GM21576 (cell line): ENCODE results near the gene OR7G1.
A peak's percentile ranks its signal among the peaks of the same experiment; 100 is the strongest.

Experiments used
- ATAC-seq: cut with Tn5 transposase; IDR thresholded peaks from one replicate; pipeline ENCODE4 v1.9.1; 2021; ENCODE audit warnings: mild to moderate bottlenecking, moderate library complexity; ENCODE audit not compliant: unreplicated experiment

The OR7G1 gene

GRCh38 chr19:9115307-9115813 is at the start of gene OR7G1:
Gene OR7G1 (minus strand): TSS chr19:9115763. CDS start chr19:9115763, 0 bp downstream.
- ATAC-seq = no peak

- no peak for ATAC-seq
Observed at GRCh38 chr19:9165261-9165660, 49.7 kb upstream of the OR7G1 start.

GRCh38 chr19:9161427-9161826 is 45.9 kb upstream of the OR7G1 start:
- no peak for ATAC-seq

GRCh38 chr19:9159891-9160290 is 44.3 kb upstream of the OR7G1 start:
- ATAC-seq = no peak

- ATAC-seq = no peak
Observed at GRCh38 chr19:9156304-9156703, 40.7 kb upstream of the OR7G1 start.

GRCh38 chr19:9155591-9155990 is 40.0 kb upstream of the OR7G1 start:
- no peak for ATAC-seq

- no peak for ATAC-seq
Observed at GRCh38 chr19:9151367-9151766, 35.8 kb upstream of the OR7G1 start.

GRCh38 chr19:9150650-9151049 is 35.1 kb upstream of the OR7G1 start:
- ATAC-seq = no peak

- no peak for ATAC-seq
Observed at GRCh38 chr19:9149997-9150396, 34.4 kb upstream of the OR7G1 start.

GRCh38 chr19:9148697-9149096 is 33.1 kb upstream of the OR7G1 start:
- ATAC-seq = no peak

GRCh38 chr19:9146882-9147281 is 31.3 kb upstream of the OR7G1 start:
- no peak for ATAC-seq

- ATAC-seq = no peak
Observed at GRCh38 chr19:9144920-9145319, 29.4 kb upstream of the OR7G1 start.

- peak; percentile 83 for ATAC-seq
Observed at GRCh38 chr19:9140159-9140874, 24.8 kb upstream of the OR7G1 start, which contains the start of gene ZNF317. Gene ZNF317 (plus strand): TSS chr19:9140397. CDS start chr19:9156017, 15,620 bp downstream.

- no peak for ATAC-seq
Observed at GRCh38 chr19:9139609-9140158, 24.1 kb upstream of the OR7G1 start.

- ATAC-seq = no peak
Observed at GRCh38 chr19:9132422-9132821, 16.9 kb upstream of the OR7G1 start.

GRCh38 chr19:9130965-9131364 is 15.4 kb upstream of the OR7G1 start:
- no peak for ATAC-seq

- no peak for ATAC-seq
Observed at GRCh38 chr19:9128171-9128570, 12.6 kb upstream of the OR7G1 start.

GRCh38 chr19:9126900-9127405 is 11.4 kb upstream of the OR7G1 start, which contains the start of gene OR7G3:
Gene OR7G3 (minus strand): TSS chr19:9126950. CDS start chr19:9126950, 0 bp downstream.
- no peak for ATAC-seq

- ATAC-seq = no peak
Observed at GRCh38 chr19:9116547-9116946, 984 bp upstream of the OR7G1 start.

GRCh38 chr19:9109959-9110358 is 5.6 kb downstream of the OR7G1 start:
- no peak for ATAC-seq

- ATAC-seq = no peak
Observed at GRCh38 chr19:9107375-9107774, 8.2 kb downstream of the OR7G1 start, which contains the start of gene OR7G2. Gene OR7G2 (minus strand): TSS chr19:9107475. CDS start chr19:9103243, 4,232 bp downstream.

GRCh38 chr19:9086761-9087160 is 28.8 kb downstream of the OR7G1 start, which contains the start of gene OR1M1:
Gene OR1M1 (plus strand): TSS chr19:9087061. CDS start chr19:9093245, 6,184 bp downstream.
- ATAC-seq = no peak
